HL-60 (cell line): Measurements from ENCODE around the gene CCDC127.
"Not testable (repeated sequence)": the region's sequence is repeated elsewhere in the genome, so short reads cannot be mapped to it uniquely, and the experiment has no call there.

Experiments
- DNase-seq, 2 experiments: peaks; one replicate each; pipeline ENCODE4 v3.0.0-alpha.2; 2010 to 2020; ENCODE audit warnings: low read depth in 1 of 2, low spot score in 1 of 2
- H3K27ac ChIP-seq: fragments of 250-450 bp; sonication (Bioruptor Pico); replicated peaks from 2 replicates; pipeline ENCODE4 v1.5.1; 2020; ENCODE audit warnings: mild to moderate bottlenecking, moderate library complexity
- H3K27me3 ChIP-seq: fragments of 250-450 bp; sonication (Bioruptor Pico); 2 replicates; pipeline ENCODE4 v1.5.1; 2021; ENCODE audit warnings: mild to moderate bottlenecking, moderate library complexity; ENCODE audit not compliant: insufficient read depth, poor library complexity, severe bottlenecking
- H3K4me3 ChIP-seq: replicated peaks from 2 replicates; pipeline ENCODE4 v1.5.1; 2011; ENCODE audit warnings: mild to moderate bottlenecking, control low read depth, low read length; ENCODE audit not compliant: insufficient read depth
- CTCF ChIP-seq: IDR thresholded peaks from one replicate; pipeline ENCODE4 v1.5.1; 2011; ENCODE audit warnings: low read length, control low read depth, inconsistent platforms; ENCODE audit not compliant: insufficient read depth
- GABPA ChIP-seq: IDR thresholded peaks from 2 replicates; pipeline ENCODE4 v1.6.1; 2012; ENCODE audit warnings: low read depth
- POLR2AphosphoS5 ChIP-seq: IDR thresholded peaks from 2 replicates; pipeline ENCODE4 v1.6.1; 2012; ENCODE audit warnings: low read depth
- REST ChIP-seq: IDR thresholded peaks from 2 replicates; pipeline ENCODE4 v1.6.1; 2012; ENCODE audit warnings: low read depth; ENCODE audit not compliant: insufficient replicate concordance
- SPI1 ChIP-seq: IDR thresholded peaks from 2 replicates; pipeline ENCODE4 v1.6.1; 2012; ENCODE audit warnings: low read depth, mild to moderate bottlenecking, borderline replicate concordance

Gene CCDC127

GRCh38 chr5:223791-224190, 5.8 kb upstream of the CCDC127 start:
- TF ChIP-seq CTCF = no peak
- TF ChIP-seq REST = no peak
- TF ChIP-seq GABPA = no peak
- TF ChIP-seq SPI1 = no peak
- no peak for TF ChIP-seq POLR2AphosphoS5
- Histone ChIP-seq H3K4me3 (no peak overlapping the region), H3K27me3 (no peaks in the 10 kb centered on the region), H3K27ac (no peak overlapping the region)
- DNase-seq = no peak

GRCh38 chr5:222951-223715, 5.2 kb upstream of the CCDC127 start:
- not testable (repeated sequence) for H3K4me3 ChIP-seq, H3K27me3 ChIP-seq, H3K27ac ChIP-seq, DNase-seq

GRCh38 chr5:219991-220390, 2.0 kb upstream of the CCDC127 start:
- Histone ChIP-seq H3K27me3 (no peaks in the 10 kb centered on the region), H3K27ac (no peak overlapping the region), H3K4me3 (no peak overlapping the region)
- DNase-seq = no peak
- TF ChIP-seq CTCF = no peak
- TF ChIP-seq SPI1 = no peak
- TF ChIP-seq GABPA = no peak
- no peak for TF ChIP-seq REST
- no peak for TF ChIP-seq POLR2AphosphoS5

- H3K27ac ChIP-seq = no peak overlapping the region
- TF ChIP-seq SPI1 = no peak
- TF ChIP-seq POLR2AphosphoS5 = no peak
- TF ChIP-seq GABPA = no peak
- TF ChIP-seq CTCF = no peak
- DNase-seq = no peak
- H3K4me3 ChIP-seq = peak overlapping the region; percentile 95
- no peaks in the 10 kb centered on the region for H3K27me3 ChIP-seq
Measured at GRCh38 chr5:219460-219863, 1.5 kb upstream of the CCDC127 start.
